ENCODE data around the gene CTF1. TPM values are rescaled to one million over a fixed set of nuclear protein-coding genes. Genes with fewer than 3 reads are reported as not detected.

The CTF1 gene
- total RNA-seq = 1 to 10 TPM; 6.5 to 7.6 TPM

- peak within 1 kb of the TSS; percentile 98 to 99 for H3K27ac ChIP-seq
- no peak for TF ChIP-seq CTCF (IDR thresholded peaks at IDR 0.05)
- peak; percentile 79 for DNase-seq (ENCODE audit: low spot score)
- H3K4me3 ChIP-seq = peak within 1 kb of the TSS; percentile 65 to 69
- no peaks in the 10 kb centered on the region for H3K9me3 ChIP-seq
- no peaks in the 10 kb centered on the region for H3K27me3 ChIP-seq
- peaks cover 0 to 45% of the 10 kb centered on the region in 2 donors for H3K4me1 ChIP-seq
- H3K36me3 ChIP-seq = peaks cover 5% of the 10 kb centered on the region
Measured at GRCh38 chr16:30896261-30896888, at the start of gene CTF1. Gene CTF1, plus strand, starts transcription at chr16:30896614. Its CDS starts 30 bp downstream, at chr16:30896644.

- Histone ChIP-seq H3K4me1 (peaks cover 0 to 11% of the 10 kb centered on the region in 2 donors), H3K36me3 (no peaks in the 10 kb centered on the region), H3K27ac (no peak overlapping the region), H3K27me3 (no peaks in the 10 kb centered on the region), H3K9me3 (no peaks in the 10 kb centered on the region), H3K4me3 (no peak overlapping the region)
- DNase-seq (ENCODE audit: low spot score) = no peak
- no peak for TF ChIP-seq CTCF (IDR thresholded peaks at IDR 0.05)
Measured at GRCh38 chr16:30846649-30847402, 49.6 kb upstream of the CTF1 start.

GRCh38 chr16:30850246-30850645 lies 46.2 kb upstream of the CTF1 start:
- H3K27ac ChIP-seq = no peak overlapping the region
- no peak overlapping the region for H3K4me3 ChIP-seq
- H3K9me3 ChIP-seq = no peaks in the 10 kb centered on the region
- no peak for TF ChIP-seq CTCF (IDR thresholded peaks at IDR 0.05)
- H3K4me1 ChIP-seq = peaks cover 0 to 11% of the 10 kb centered on the region in 2 donors
- H3K27me3 ChIP-seq = no peaks in the 10 kb centered on the region
- no peak for DNase-seq (ENCODE audit: low spot score)
- H3K36me3 ChIP-seq = no peaks in the 10 kb centered on the region

- DNase-seq (ENCODE audit: low spot score) = no peak
- H3K27ac ChIP-seq = no peak overlapping the region
- no peak for TF ChIP-seq CTCF (IDR thresholded peaks at IDR 0.05)
Measured at GRCh38 chr16:30853758-30854157, 42.7 kb upstream of the CTF1 start.

GRCh38 chr16:30858111-30858495 lies 38.3 kb upstream of the CTF1 start:
- Histone ChIP-seq H3K4me1 (peaks cover 0 to 7% of the 10 kb centered on the region in 2 donors), H3K36me3 (no peaks in the 10 kb centered on the region), H3K27me3 (no peaks in the 10 kb centered on the region), H3K4me3 (no peak overlapping the region), H3K9me3 (no peaks in the 10 kb centered on the region), H3K27ac (no peak overlapping the region)
- no peak for TF ChIP-seq CTCF (IDR thresholded peaks at IDR 0.05)
- no peak for DNase-seq (ENCODE audit: low spot score)

More at GRCh38 chr16:30853758-30854157, 42.7 kb upstream of the CTF1 start:
- peaks cover 0 to 7% of the 10 kb centered on the region in 2 donors for H3K4me1 ChIP-seq
- no peaks in the 10 kb centered on the region for H3K27me3 ChIP-seq
- H3K36me3 ChIP-seq = no peaks in the 10 kb centered on the region
- no peaks in the 10 kb centered on the region for H3K9me3 ChIP-seq
- no peak overlapping the region for H3K4me3 ChIP-seq
